Keratinocyte (primary cell): Measurements from ENCODE around the gene WASHC4.

Experiments
- CTCF ChIP-seq, 3 experiments: IDR thresholded peaks in 1 of 3; conservative IDR thresholded peaks in 1 of 3; optimal IDR thresholded peaks in 1 of 3; 2 replicates in 2 of 3; 3 replicates in 1 of 3; pipeline versions ENCODE3 to v1.5.1; 2011; ENCODE audit warnings: low read length in 3 of 3, mild to moderate bottlenecking in 3 of 3, moderate library complexity in 2 of 3, control low read depth in 1 of 3, inconsistent platforms in 1 of 3; ENCODE audit not compliant: insufficient read depth in 2 of 3; ENCODE audit errors: extremely low read depth in 1 of 3
- EZH2 ChIP-seq: IDR thresholded peaks from one replicate; pipeline ENCODE4 v1.6.1; 2012; ENCODE audit warnings: inconsistent platforms, mild to moderate bottlenecking, low read length, moderate library complexity

DNA sequence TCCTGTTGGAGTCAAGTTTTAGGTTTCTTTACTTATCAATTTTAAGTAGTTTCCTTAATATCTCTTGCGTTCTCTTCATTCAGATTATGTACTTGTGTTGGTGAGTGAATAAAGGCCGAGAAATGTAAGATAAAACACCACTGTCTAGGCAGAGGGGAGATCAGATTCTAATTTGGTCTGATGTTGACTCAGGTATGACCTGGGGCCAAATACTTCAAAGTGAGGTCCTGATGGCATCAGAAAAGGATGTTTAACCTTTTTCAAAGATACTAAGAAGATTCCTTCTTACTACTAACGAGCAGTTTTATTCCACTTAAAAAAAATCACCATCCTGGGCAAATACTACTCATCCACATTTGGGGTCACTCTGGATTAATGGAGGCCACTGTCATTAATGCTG is 101.6 kb downstream of the WASHC4 start:
- no peak for TF ChIP-seq CTCF (optimal IDR thresholded peaks at IDR 0.05 in 1 of 3, IDR thresholded peaks at IDR 0.05 in 1 of 3, conservative IDR thresholded peaks at IDR 0.05 in 1 of 3; ENCODE audit: extremely low read depth in 1 of 3, insufficient read depth in 2 of 3, low read length in 3 of 3)
- no peak for TF ChIP-seq EZH2
